Ishikawa (cell line): ENCODE measurements around the gene VRK2.

Source experiments
- CREB1 ChIP-seq: IDR thresholded peaks from 2 replicates; pipeline ENCODE4 v1.6.1; 2012; ENCODE audit warnings: low read depth
- EP300 ChIP-seq: IDR thresholded peaks from 2 replicates; pipeline ENCODE4 v1.6.1; 2012; ENCODE audit warnings: borderline replicate concordance
- RAD21 ChIP-seq: IDR thresholded peaks from 2 replicates; pipeline ENCODE4 v1.6.1; 2012; ENCODE audit warnings: low read depth
- YY1 ChIP-seq: IDR thresholded peaks from 2 replicates; pipeline ENCODE4 v1.6.1; 2012; ENCODE audit warnings: low read depth
- TF ChIP-seq, protein P1 (sequence below): IDR thresholded peaks from 2 replicates; pipeline ENCODE4 v1.6.1; 2012; ENCODE audit warnings: low read depth, mild to moderate bottlenecking
- TF ChIP-seq, protein P2 (sequence below): IDR thresholded peaks from 2 replicates; pipeline ENCODE4 v1.6.1; 2012

DNA sequence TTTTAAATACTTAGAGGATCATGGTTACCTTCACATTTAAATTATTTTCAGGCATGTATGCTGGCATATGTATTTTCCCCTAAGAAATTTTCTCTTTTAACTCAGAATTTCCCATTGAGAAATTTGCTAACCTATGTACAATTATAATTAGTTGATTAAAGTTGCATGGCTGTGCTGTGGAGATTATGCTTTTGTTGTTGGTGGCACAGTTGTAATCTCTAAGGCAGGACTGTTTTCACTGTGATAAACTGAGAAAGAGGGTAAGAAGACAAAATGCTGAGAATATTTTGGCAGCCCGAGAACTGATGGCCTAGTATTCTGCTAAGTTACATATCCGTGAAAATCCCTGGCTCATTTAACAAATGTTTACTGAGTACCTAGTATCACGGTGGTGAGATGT, 1.4 kb downstream of the VRK2 start:
- TF ChIP-seq EP300 (no peak), YY1 (no peak), CREB1 (no peak), RAD21 (no peak)
- TF ChIP-seq, protein P1, sequence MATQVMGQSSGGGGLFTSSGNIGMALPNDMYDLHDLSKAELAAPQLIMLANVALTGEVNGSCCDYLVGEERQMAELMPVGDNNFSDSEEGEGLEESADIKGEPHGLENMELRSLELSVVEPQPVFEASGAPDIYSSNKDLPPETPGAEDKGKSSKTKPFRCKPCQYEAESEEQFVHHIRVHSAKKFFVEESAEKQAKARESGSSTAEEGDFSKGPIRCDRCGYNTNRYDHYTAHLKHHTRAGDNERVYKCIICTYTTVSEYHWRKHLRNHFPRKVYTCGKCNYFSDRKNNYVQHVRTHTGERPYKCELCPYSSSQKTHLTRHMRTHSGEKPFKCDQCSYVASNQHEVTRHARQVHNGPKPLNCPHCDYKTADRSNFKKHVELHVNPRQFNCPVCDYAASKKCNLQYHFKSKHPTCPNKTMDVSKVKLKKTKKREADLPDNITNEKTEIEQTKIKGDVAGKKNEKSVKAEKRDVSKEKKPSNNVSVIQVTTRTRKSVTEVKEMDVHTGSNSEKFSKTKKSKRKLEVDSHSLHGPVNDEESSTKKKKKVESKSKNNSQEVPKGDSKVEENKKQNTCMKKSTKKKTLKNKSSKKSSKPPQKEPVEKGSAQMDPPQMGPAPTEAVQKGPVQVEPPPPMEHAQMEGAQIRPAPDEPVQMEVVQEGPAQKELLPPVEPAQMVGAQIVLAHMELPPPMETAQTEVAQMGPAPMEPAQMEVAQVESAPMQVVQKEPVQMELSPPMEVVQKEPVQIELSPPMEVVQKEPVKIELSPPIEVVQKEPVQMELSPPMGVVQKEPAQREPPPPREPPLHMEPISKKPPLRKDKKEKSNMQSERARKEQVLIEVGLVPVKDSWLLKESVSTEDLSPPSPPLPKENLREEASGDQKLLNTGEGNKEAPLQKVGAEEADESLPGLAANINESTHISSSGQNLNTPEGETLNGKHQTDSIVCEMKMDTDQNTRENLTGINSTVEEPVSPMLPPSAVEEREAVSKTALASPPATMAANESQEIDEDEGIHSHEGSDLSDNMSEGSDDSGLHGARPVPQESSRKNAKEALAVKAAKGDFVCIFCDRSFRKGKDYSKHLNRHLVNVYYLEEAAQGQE: no peak
- TF ChIP-seq, protein P2, sequence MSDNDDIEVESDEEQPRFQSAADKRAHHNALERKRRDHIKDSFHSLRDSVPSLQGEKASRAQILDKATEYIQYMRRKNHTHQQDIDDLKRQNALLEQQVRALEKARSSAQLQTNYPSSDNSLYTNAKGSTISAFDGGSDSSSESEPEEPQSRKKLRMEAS: no peak
